A549 (cell line): ENCODE data around the gene CYP4F8. TPM values are rescaled to one million over a fixed set of nuclear protein-coding genes. Genes with fewer than 3 reads are reported as not detected.

ENCODE experiments used
- ATAC-seq, 2 experiments: fragments of 200-7000 bp in 1 of 2; fragments of >200 bp in 1 of 2; cut with Nextera tagmentation in 1 of 2; cut with Tn5 transposase in 1 of 2; 3 replicates each; pipeline versions ENCODE4 v1.8.0 to v1.9.1; 2018 to 2020; ENCODE audit warnings: mild to moderate bottlenecking in 1 of 2, moderate library complexity in 1 of 2
- CTCF ChIA-PET: fragments of 300-600 bp; sonication (Branson Sonifier 250); formaldehyde crosslinking; extraction: SDS; loops from one replicate; lab custom pipeline; 2021; ENCODE audit warnings: antibody characterized with exemption, inconsistent platforms; lab: Yijun Ruan, JAX
- POLR2A ChIA-PET: fragments of 350-600 bp; formaldehyde crosslinking; extraction: SDS; loops from one replicate; lab custom pipeline; 2021; ENCODE audit warnings: antibody characterized with exemption, inconsistent platforms; lab: Yijun Ruan, JAX
- DNase-seq, 2 experiments: peaks; one replicate each; pipeline versions ENCODE4 v3.0.0 to v3.0.0-alpha.2; 2011 to 2016; ENCODE audit warnings: low read depth in 1 of 2, low spot score in 1 of 2
- FAIRE-seq: peaks from 2 replicates; lab custom pipeline; 2011; peaks lifted over from hg19 to GRCh38; lab: Jason Lieb, UNC
- H3K27ac ChIP-seq, 2 experiments: fragments of >200 bp; sonication (Bioruptor Twin); formaldehyde crosslinking; 3 replicates each; pipeline ENCODE4 v1.5.1; 2016 to 2017
- H3K4me1 ChIP-seq: fragments of >200 bp; sonication (Bioruptor Twin); formaldehyde crosslinking; 3 replicates; pipeline ENCODE4 v1.6.1; 2016
- H3K4me2 ChIP-seq: fragments of >200 bp; sonication (Bioruptor Twin); formaldehyde crosslinking; 3 replicates; pipeline ENCODE4 v1.6.1; 2016
- H3K4me3 ChIP-seq: fragments of >200 bp; sonication (Bioruptor Twin); formaldehyde crosslinking; 3 replicates; pipeline ENCODE4 v1.5.1; 2016
- H3K9me3 ChIP-seq: fragments of >200 bp; sonication (Bioruptor Twin); formaldehyde crosslinking; 3 replicates; pipeline ENCODE4 v1.6.1; 2016
- CBX2 ChIP-seq: fragments of 200-600 bp; sonication (generic); IDR thresholded peaks from 2 replicates; pipeline ENCODE4 v1.6.1; 2016; ENCODE audit warnings: low read depth, mild to moderate bottlenecking, borderline replicate concordance
- CBX8 ChIP-seq: fragments of 200-600 bp; sonication (generic); IDR thresholded peaks from 2 replicates; pipeline ENCODE4 v1.6.1; 2016
- CHD4 ChIP-seq: fragments of 200-600 bp; sonication (generic); IDR thresholded peaks from 2 replicates; pipeline ENCODE4 v1.6.1; 2016; ENCODE audit warnings: antibody characterized with exemption, mild to moderate bottlenecking, borderline replicate concordance
- ESRRA ChIP-seq: fragments of 150-350 bp; IDR thresholded peaks from 2 replicates; pipeline ENCODE4 v1.6.1; 2014; ENCODE audit warnings: mild to moderate bottlenecking, low read length, borderline replicate concordance
- HOXB5 ChIP-seq: fragments of 250-450 bp; sonication (Bioruptor Pico); IDR thresholded peaks from 2 replicates; pipeline ENCODE4 v1.5.0; 2020; ENCODE audit warnings: mild to moderate bottlenecking, moderate library complexity
- KDM1A ChIP-seq: fragments of 200-600 bp; sonication (generic); IDR thresholded peaks from 2 replicates; pipeline ENCODE4 v1.6.1; 2016; ENCODE audit warnings: low read depth, mild to moderate bottlenecking
- MAFK ChIP-seq: fragments of 450-650 bp; IDR thresholded peaks from 2 replicates; pipeline ENCODE4 v1.6.1; 2014; ENCODE audit not compliant: partially characterized antibody
- MAZ ChIP-seq: fragments of 150-350 bp; IDR thresholded peaks from 2 replicates; pipeline ENCODE4 v1.6.1; 2014; ENCODE audit warnings: antibody characterized with exemption, low read depth, low read length, borderline replicate concordance
- NFE2L2 ChIP-seq: fragments of 150-350 bp; conservative IDR thresholded peaks from 2 replicates; pipeline ENCODE4 v1.6.1; 2014; ENCODE audit warnings: low read length
- NPAS2 ChIP-seq: fragments of 250-450 bp; sonication (Bioruptor Pico); IDR thresholded peaks from 2 replicates; pipeline ENCODE4 v1.8.0; 2022; ENCODE audit warnings: mild to moderate bottlenecking, moderate library complexity, borderline replicate concordance
- PHF8 ChIP-seq: fragments of 200-600 bp; sonication (generic); IDR thresholded peaks from 2 replicates; pipeline ENCODE4 v1.6.1; 2016; ENCODE audit warnings: low read depth, mild to moderate bottlenecking, antibody characterized with exemption, moderate library complexity, borderline replicate concordance
- RFX5 ChIP-seq: fragments of 450-650 bp; IDR thresholded peaks from 2 replicates; pipeline ENCODE4 v1.7.1; 2014; ENCODE audit warnings: antibody characterized with exemption, mild to moderate bottlenecking, moderate library complexity
- RNF2 ChIP-seq: fragments of 200-600 bp; sonication (generic); IDR thresholded peaks from 2 replicates; pipeline ENCODE4 v1.6.1; 2016; ENCODE audit warnings: low read depth, mild to moderate bottlenecking, antibody characterized with exemption, moderate library complexity, borderline replicate concordance
- SREBF2 ChIP-seq: fragments of 450-650 bp; IDR thresholded peaks from 2 replicates; pipeline ENCODE4 v1.6.1; 2014; ENCODE audit warnings: mild to moderate bottlenecking, moderate library complexity
- TP53 ChIP-seq: fragments of 250-450 bp; sonication (Bioruptor Pico); IDR thresholded peaks from 2 replicates; pipeline ENCODE4 v1.5.0; 2021; ENCODE audit warnings: mild to moderate bottlenecking, moderate library complexity
- WGBS: methylation state at CpG from one replicate; pipeline ENCODE4 v1.1.6; 2017; ENCODE audit errors: missing lambda C conversion rate; 5-methylcytosine and 5-hydroxymethylcytosine counted together
- polyA plus RNA-seq, 4 experiments: library from polyadenylated mRNA; depleted of rRNA in 3 of 4; stranded (reverse); fragments of >200 nt; fragmentation: RNase III in 1 of 4; extraction: RNeasy Plus Mini Kit Qiagen cat#74134 plus additional on column Dnase treatment in 1 of 4; gene quantifications; 2 replicates in 3 of 4; 3 replicates in 1 of 4; pipeline ENCODE4 v1.2.3, GENCODE V29; 2011 to 2017
- TF ChIP-seq, protein P1 (sequence below): fragments of 450-650 bp; IDR thresholded peaks from 2 replicates; pipeline ENCODE4 v1.6.1; 2014; ENCODE audit warnings: antibody characterized with exemption
- TF ChIP-seq, protein P2 (sequence below): fragments of >200 bp; sonication (Bioruptor Twin); formaldehyde crosslinking; IDR thresholded peaks from 3 replicates; pipeline ENCODE4 v1.6.1; 2016
- TF ChIP-seq, protein P3 (sequence below): fragments of >200 bp; sonication (Bioruptor Twin); formaldehyde crosslinking; IDR thresholded peaks from 2 replicates; pipeline ENCODE4 v1.6.1; 2016
- TF ChIP-seq, protein P4 (sequence below): IDR thresholded peaks from 2 replicates; pipeline ENCODE4 v1.6.1; 2012
- TF ChIP-seq, protein P5 (sequence below): IDR thresholded peaks from 2 replicates; pipeline ENCODE4 v1.6.1; 2012
- TF ChIP-seq, protein P6 (sequence below): fragments of 150-350 bp; IDR thresholded peaks from 2 replicates; pipeline ENCODE4 v1.6.1; 2014; ENCODE audit warnings: low read depth, mild to moderate bottlenecking, low read length

The CYP4F8 gene
- polyA plus RNA-seq, 2 of the 4 experiments (the other 2 are of a cell fraction): not detected

DNA sequence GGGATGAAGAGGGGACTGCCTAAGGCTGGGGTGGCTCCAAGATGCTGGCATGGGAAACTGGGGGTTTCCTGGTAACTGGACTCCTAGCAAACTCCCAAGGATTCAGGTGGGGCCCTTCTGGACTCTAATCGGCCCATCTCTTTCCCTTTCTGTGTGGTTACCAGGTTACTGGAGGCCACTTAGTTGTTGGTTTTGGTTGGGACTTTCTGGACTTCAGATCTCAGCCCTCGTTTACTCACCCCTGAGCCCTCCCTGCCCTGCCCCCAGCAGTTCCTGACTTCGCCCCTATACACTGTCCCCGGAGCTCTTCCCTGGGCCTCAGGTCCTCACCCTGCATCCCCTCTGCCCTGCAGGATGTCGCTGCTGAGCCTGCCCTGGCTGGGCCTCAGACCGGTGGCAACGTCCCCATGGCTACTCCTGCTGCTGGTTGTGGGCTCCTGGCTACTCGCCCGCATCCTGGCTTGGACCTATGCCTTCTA, 58.2 kb downstream of the CYP4F8 start:
- DNase-seq: peak in 1 of 2 experiments; percentile 63
- ATAC-seq: peak; percentile 69 to 78
- Histone ChIP-seq H3K9me3 (no peaks in the 10 kb centered on the region), H3K27ac (peak overlapping the region; percentile 27 to 80; a peak in 5 of 6 replicates), H3K4me3 (peak overlapping the region; percentile 6; the same call in 1 of the 3 replicates), H3K4me1 (peaks cover 14% of the 10 kb centered on the region; the same call in 2 of the 3 replicates), H3K4me2 (peak overlapping the region; percentile 58)
- TF ChIP-seq, protein P1, sequence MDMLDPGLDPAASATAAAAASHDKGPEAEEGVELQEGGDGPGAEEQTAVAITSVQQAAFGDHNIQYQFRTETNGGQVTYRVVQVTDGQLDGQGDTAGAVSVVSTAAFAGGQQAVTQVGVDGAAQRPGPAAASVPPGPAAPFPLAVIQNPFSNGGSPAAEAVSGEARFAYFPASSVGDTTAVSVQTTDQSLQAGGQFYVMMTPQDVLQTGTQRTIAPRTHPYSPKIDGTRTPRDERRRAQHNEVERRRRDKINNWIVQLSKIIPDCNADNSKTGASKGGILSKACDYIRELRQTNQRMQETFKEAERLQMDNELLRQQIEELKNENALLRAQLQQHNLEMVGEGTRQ: no peak
- TF ChIP-seq, protein P2, sequence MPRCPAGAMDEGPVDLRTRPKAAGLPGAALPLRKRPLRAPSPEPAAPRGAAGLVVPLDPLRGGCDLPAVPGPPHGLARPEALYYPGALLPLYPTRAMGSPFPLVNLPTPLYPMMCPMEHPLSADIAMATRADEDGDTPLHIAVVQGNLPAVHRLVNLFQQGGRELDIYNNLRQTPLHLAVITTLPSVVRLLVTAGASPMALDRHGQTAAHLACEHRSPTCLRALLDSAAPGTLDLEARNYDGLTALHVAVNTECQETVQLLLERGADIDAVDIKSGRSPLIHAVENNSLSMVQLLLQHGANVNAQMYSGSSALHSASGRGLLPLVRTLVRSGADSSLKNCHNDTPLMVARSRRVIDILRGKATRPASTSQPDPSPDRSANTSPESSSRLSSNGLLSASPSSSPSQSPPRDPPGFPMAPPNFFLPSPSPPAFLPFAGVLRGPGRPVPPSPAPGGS: no peak
- TF ChIP-seq, protein P3, sequence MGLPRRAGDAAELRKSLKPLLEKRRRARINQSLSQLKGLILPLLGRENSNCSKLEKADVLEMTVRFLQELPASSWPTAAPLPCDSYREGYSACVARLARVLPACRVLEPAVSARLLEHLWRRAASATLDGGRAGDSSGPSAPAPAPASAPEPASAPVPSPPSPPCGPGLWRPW: no peak
- no peak for TF ChIP-seq NFE2L2
- no peak for TF ChIP-seq RFX5
- no peak for TF ChIP-seq CBX2
- no peak for TF ChIP-seq KDM1A
- TF ChIP-seq, protein P4, sequence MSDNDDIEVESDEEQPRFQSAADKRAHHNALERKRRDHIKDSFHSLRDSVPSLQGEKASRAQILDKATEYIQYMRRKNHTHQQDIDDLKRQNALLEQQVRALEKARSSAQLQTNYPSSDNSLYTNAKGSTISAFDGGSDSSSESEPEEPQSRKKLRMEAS: no peak
- TF ChIP-seq RNF2: no peak
- TF ChIP-seq CHD4: no peak
- TF ChIP-seq CBX8: no peak
- TF ChIP-seq, protein P5, sequence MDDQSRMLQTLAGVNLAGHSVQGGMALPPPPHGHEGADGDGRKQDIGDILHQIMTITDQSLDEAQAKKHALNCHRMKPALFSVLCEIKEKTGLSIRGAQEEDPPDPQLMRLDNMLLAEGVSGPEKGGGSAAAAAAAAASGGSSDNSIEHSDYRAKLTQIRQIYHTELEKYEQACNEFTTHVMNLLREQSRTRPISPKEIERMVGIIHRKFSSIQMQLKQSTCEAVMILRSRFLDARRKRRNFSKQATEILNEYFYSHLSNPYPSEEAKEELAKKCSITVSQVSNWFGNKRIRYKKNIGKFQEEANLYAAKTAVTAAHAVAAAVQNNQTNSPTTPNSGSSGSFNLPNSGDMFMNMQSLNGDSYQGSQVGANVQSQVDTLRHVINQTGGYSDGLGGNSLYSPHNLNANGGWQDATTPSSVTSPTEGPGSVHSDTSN: no peak
- TF ChIP-seq, protein P6, sequence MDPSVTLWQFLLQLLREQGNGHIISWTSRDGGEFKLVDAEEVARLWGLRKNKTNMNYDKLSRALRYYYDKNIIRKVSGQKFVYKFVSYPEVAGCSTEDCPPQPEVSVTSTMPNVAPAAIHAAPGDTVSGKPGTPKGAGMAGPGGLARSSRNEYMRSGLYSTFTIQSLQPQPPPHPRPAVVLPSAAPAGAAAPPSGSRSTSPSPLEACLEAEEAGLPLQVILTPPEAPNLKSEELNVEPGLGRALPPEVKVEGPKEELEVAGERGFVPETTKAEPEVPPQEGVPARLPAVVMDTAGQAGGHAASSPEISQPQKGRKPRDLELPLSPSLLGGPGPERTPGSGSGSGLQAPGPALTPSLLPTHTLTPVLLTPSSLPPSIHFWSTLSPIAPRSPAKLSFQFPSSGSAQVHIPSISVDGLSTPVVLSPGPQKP: no peak
- no peak for TF ChIP-seq SREBF2
- TF ChIP-seq MAFK: no peak
- no peak for TF ChIP-seq HOXB5 (CRISPR knock-in tag)
- TF ChIP-seq TP53 (CRISPR knock-in tag): no peak
- no peak for TF ChIP-seq PHF8
- TF ChIP-seq MAZ: no peak
- no peak for TF ChIP-seq NPAS2 (CRISPR knock-in tag)
- WGBS: 5% methylated on average over 4 of the region's 9 CpGs
- CTCF ChIA-PET: interaction anchor here (0.6 to 1.0 kb wide), 2 partner anchors 42 to 232 kb away, joined by 3 read pairs; no protein-coding TSS in a partner anchor
- POLR2A ChIA-PET: no interaction called here
- FAIRE-seq: no peak

DNA sequence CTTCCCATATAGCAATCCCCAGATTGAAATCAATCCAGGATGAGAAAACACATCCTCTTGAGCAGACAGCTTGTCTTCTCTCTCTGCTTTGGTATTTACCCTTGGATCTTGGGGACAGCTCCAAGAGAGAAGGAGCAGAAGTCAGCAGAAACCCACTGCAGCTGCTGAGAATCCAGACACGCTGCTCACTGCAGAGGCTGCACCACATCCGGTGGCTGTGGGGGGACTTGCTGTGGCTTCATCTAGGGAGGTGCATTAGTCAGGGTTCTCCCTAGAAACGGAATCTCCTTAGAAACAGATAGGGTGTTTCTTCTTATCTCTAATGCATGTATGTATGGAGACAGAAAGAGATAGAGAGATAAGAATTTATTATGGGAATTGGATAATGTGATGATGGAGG, 60.5 kb downstream of the CYP4F8 start:
- ATAC-seq (no peak), FAIRE-seq (no peak), DNase-seq (no peak)
- no peak for TF ChIP-seq NFE2L2
- TF ChIP-seq ESRRA: no peak
- TF ChIP-seq MAZ: no peak
- Histone ChIP-seq H3K4me1 (peaks cover 14% of the 10 kb centered on the region; the same call in 2 of the 3 replicates), H3K4me3 (no peak overlapping the region), H3K27ac (no peak overlapping the region), H3K4me2 (no peak overlapping the region), H3K9me3 (no peaks in the 10 kb centered on the region)
- WGBS: 67% methylated on average over 1 of the region's 3 CpGs
- ChIA-PET POLR2A (no interaction called here), CTCF (no interaction called here)
